SK-N-SH (cell line): ENCODE measurements around the gene GYPC. TPM values are rescaled to one million over a fixed set of nuclear protein-coding genes. Genes with fewer than 3 reads are reported as not detected.

Experiments
- CTCF ChIA-PET: fragments of 300-600, 350-600 bp; formaldehyde crosslinking; extraction: SDS; loops from one replicate; lab custom pipeline; 2021; lab: Yijun Ruan, JAX
- POLR2A ChIA-PET: fragments of 350-600 bp; sonication (Branson Sonifier 250); formaldehyde crosslinking; extraction: SDS; loops from one replicate; lab custom pipeline; 2020; ENCODE audit warnings: antibody characterized with exemption, inconsistent platforms; lab: Yijun Ruan, JAX
- DNase-seq: peaks from one replicate; pipeline ENCODE4 v3.0.0; 2012
- H2AFZ ChIP-seq: fragments of 200-600 bp; sonication (generic); 2 replicates; pipeline ENCODE4 v1.8.1; 2016; ENCODE audit warnings: antibody characterized with exemption, mild to moderate bottlenecking, low read depth
- H3F3A ChIP-seq: fragments of 200-600 bp; sonication (generic); replicated peaks from 2 replicates; pipeline ENCODE3; 2016; ENCODE audit warnings: antibody characterized with exemption, mild to moderate bottlenecking; ENCODE audit not compliant: insufficient read depth
- H3K27ac ChIP-seq, 2 experiments: fragments of 200-500 bp in 1 of 2; fragments of 200-600 bp in 1 of 2; sonication (Bioruptor generic) in 1 of 2; sonication (generic), shearing (Covaris generic) in 1 of 2; 2 replicates each; pipeline versions ENCODE4 v1.5.1 to v1.6.1; 2014 to 2016; ENCODE audit warnings: low read depth in 2 of 2, inconsistent platforms in 1 of 2, low read length in 1 of 2, mild to moderate bottlenecking in 1 of 2, mixed read lengths in 1 of 2
- H3K27me3 ChIP-seq: fragments of 200-600 bp; sonication (generic), shearing (Covaris generic); 2 replicates; pipeline ENCODE4 v1.6.1; 2016; ENCODE audit warnings: mixed run types; ENCODE audit not compliant: insufficient read depth
- H3K36me3 ChIP-seq, 2 experiments: fragments of 200-500 bp in 1 of 2; fragments of 200-600 bp in 1 of 2; sonication (Bioruptor generic) in 1 of 2; sonication (generic) in 1 of 2; replicated peaks in 1 of 2; 2 replicates each; pipeline versions ENCODE3 to v1.5.1; 2014 to 2016; ENCODE audit warnings: low read length in 1 of 2, mild to moderate bottlenecking in 1 of 2; ENCODE audit not compliant: insufficient read depth in 2 of 2, control insufficient read depth in 1 of 2
- H3K4me1 ChIP-seq, 2 experiments: fragments of 200-500 bp in 1 of 2; fragments of 200-600 bp in 1 of 2; sonication (Bioruptor generic) in 1 of 2; sonication (generic), shearing (Covaris generic) in 1 of 2; 2 replicates each; pipeline versions ENCODE4 v1.5.1 to v1.6.1; 2014 to 2016; ENCODE audit warnings: low read depth in 1 of 2, low read length in 1 of 2, mixed run types in 1 of 2; ENCODE audit not compliant: insufficient read depth in 2 of 2, control insufficient read depth in 1 of 2
- H3K4me2 ChIP-seq: fragments of 200-600 bp; sonication (generic), shearing (Covaris generic); 2 replicates; pipeline ENCODE4 v1.6.1; 2017; ENCODE audit warnings: mixed run types
- H3K4me3 ChIP-seq, 2 experiments: fragments of 200-500 bp in 1 of 2; fragments of 200-600 bp in 1 of 2; sonication (Bioruptor generic) in 1 of 2; sonication (generic), shearing (Covaris generic) in 1 of 2; 2 replicates each; pipeline versions ENCODE4 v1.5.1 to v1.8.1; 2014 to 2016; ENCODE audit warnings: low read depth in 2 of 2, inconsistent platforms in 1 of 2, low read length in 1 of 2, mild to moderate bottlenecking in 1 of 2, mixed read lengths in 1 of 2, moderate library complexity in 1 of 2
- H3K79me2 ChIP-seq: fragments of 200-600 bp; sonication (generic); 2 replicates; pipeline ENCODE4 v1.8.1; 2017; ENCODE audit warnings: mild to moderate bottlenecking; ENCODE audit not compliant: insufficient read depth
- H3K9ac ChIP-seq: fragments of 200-600 bp; sonication (generic); 2 replicates; pipeline ENCODE4 v1.6.1; 2017; ENCODE audit warnings: mixed run types
- H3K9me2 ChIP-seq: fragments of 200-600 bp; sonication (generic); 2 replicates; pipeline ENCODE4 v1.6.1; 2017; ENCODE audit warnings: mixed run types
- H3K9me3 ChIP-seq: fragments of 200-600 bp; sonication (generic); 2 replicates; pipeline ENCODE4 v1.6.1; 2017; ENCODE audit warnings: mixed run types, mild to moderate bottlenecking, moderate library complexity
- H4K20me1 ChIP-seq: fragments of 200-600 bp; sonication (generic); 2 replicates; pipeline ENCODE4 v1.6.1; 2017; ENCODE audit warnings: mild to moderate bottlenecking, mixed run types; ENCODE audit not compliant: insufficient read depth
- ELF1 ChIP-seq: IDR thresholded peaks from 2 replicates; pipeline ENCODE4 v1.4.0; 2012
- EP300 ChIP-seq, 2 experiments: IDR thresholded peaks; 2 replicates each; pipeline versions ENCODE4 v1.4.0 to v1.6.1; 2012; ENCODE audit warnings: borderline replicate concordance in 1 of 2, low read depth in 1 of 2, low read length in 1 of 2
- EZH2phosphoT487 ChIP-seq: fragments of 200-600 bp; sonication (generic); IDR thresholded peaks from 2 replicates; pipeline ENCODE4 v1.6.1; 2017; ENCODE audit warnings: low read depth, mixed run types, mild to moderate bottlenecking, antibody characterized with exemption, moderate library complexity, borderline replicate concordance
- FOSL2 ChIP-seq: IDR thresholded peaks from 2 replicates; pipeline ENCODE4 v1.4.0; 2012; ENCODE audit warnings: low read depth, mild to moderate bottlenecking, moderate library complexity, borderline replicate concordance
- FOXJ3 ChIP-seq: sonication (generic); formaldehyde crosslinking; IDR thresholded peaks from 2 replicates; pipeline ENCODE4 v1.5.1; 2020; ENCODE audit warnings: mild to moderate bottlenecking, missing genetic modification reagents
- GATA2 ChIP-seq: sonication (generic); formaldehyde crosslinking; IDR thresholded peaks from 2 replicates; pipeline ENCODE4 v1.5.0; 2020; ENCODE audit warnings: mild to moderate bottlenecking, missing genetic modification reagents
- MAX ChIP-seq: IDR thresholded peaks from 2 replicates; pipeline ENCODE4 v1.4.0; 2012; ENCODE audit warnings: low read depth
- MEF2A ChIP-seq: IDR thresholded peaks from 2 replicates; pipeline ENCODE4 v1.4.0; 2012; ENCODE audit warnings: low read depth, borderline replicate concordance
- NFIC ChIP-seq: IDR thresholded peaks from 2 replicates; pipeline ENCODE4 v1.4.0; 2012; ENCODE audit warnings: borderline replicate concordance
- NRF1 ChIP-seq: IDR thresholded peaks from 2 replicates; pipeline ENCODE4 v1.6.1; 2012; ENCODE audit warnings: low read depth, mild to moderate bottlenecking, low read length
- PBX3 ChIP-seq: IDR thresholded peaks from 2 replicates; pipeline ENCODE4; 2012
- RCOR1 ChIP-seq: fragments of 150-350 bp; IDR thresholded peaks from 2 replicates; pipeline ENCODE4 v1.6.1; 2017; ENCODE audit warnings: antibody characterized with exemption, low read length
- RFX5 ChIP-seq: IDR thresholded peaks from 2 replicates; pipeline ENCODE4 v1.6.1; 2012; ENCODE audit warnings: mild to moderate bottlenecking, improper control_type of control experiment, low read length
- TAF1 ChIP-seq: IDR thresholded peaks from 2 replicates; pipeline ENCODE4 v1.6.1; 2012; ENCODE audit warnings: low read depth, mild to moderate bottlenecking, low read length, moderate library complexity, borderline replicate concordance
- TCF12 ChIP-seq: IDR thresholded peaks from 2 replicates; pipeline ENCODE4 v1.4.0; 2012
- USF1 ChIP-seq: IDR thresholded peaks from 2 replicates; pipeline ENCODE4 v1.4.0; 2012; ENCODE audit warnings: low read depth, borderline replicate concordance
- ZBTB33 ChIP-seq: IDR thresholded peaks from 2 replicates; pipeline ENCODE4 v1.4.0; 2012; ENCODE audit warnings: low read depth, borderline replicate concordance
- WGBS: methylation state at CpG from one replicate; pipeline ENCODE4 v1.1.6; 2017; ENCODE audit warnings: low lambda C conversion rate; 5-methylcytosine and 5-hydroxymethylcytosine counted together
- polyA plus RNA-seq, 3 experiments: library from polyadenylated mRNA; depleted of rRNA; stranded (reverse); fragments of >200 nt; gene quantifications; 2 replicates each; pipeline ENCODE4 v1.2.3, GENCODE V29; 2012

Gene GYPC
- polyA plus RNA-seq, 1 of the 3 experiments (the other 2 are of a cell fraction), result not detected

GRCh38 chr2:126719191-126719832 lies 63.4 kb downstream of the GYPC start:
- TF ChIP-seq RCOR1 (no peak), EZH2phosphoT487 (no peak)
- Histone ChIP-seq H3K4me1 (no peaks in the 10 kb centered on the region; a peak in 1 of 4 replicates), H3K4me2 (no peak overlapping the region), H2AFZ (no peak overlapping the region), H3K27me3 (no peaks in the 10 kb centered on the region), H3K9me2 (no peaks in the 10 kb centered on the region), H3K9me3 (no peaks in the 10 kb centered on the region), H3F3A (no peaks in the 10 kb centered on the region), H3K36me3 (no peaks in the 10 kb centered on the region), H4K20me1 (no peaks in the 10 kb centered on the region), H3K9ac (no peak overlapping the region), H3K79me2 (no peaks in the 10 kb centered on the region), H3K4me3 (no peak overlapping the region), H3K27ac (no peak overlapping the region)
- ChIA-PET CTCF (no interaction called here), POLR2A (no interaction called here)
- peak; percentile 23 for DNase-seq
- WGBS, result 60% methylated on average over 1 of the region's 3 CpGs

GRCh38 chr2:126719833-126720351 lies 63.9 kb downstream of the GYPC start:
- no peaks in the 10 kb centered on the region for H4K20me1 ChIP-seq
- H3K9me2 ChIP-seq, result no peaks in the 10 kb centered on the region
- no peaks in the 10 kb centered on the region for H3K36me3 ChIP-seq
- TF ChIP-seq USF1, result no peak
- no peak for TF ChIP-seq TCF12
- TF ChIP-seq ZBTB33, result no peak
- TF ChIP-seq NRF1, result no peak
- TF ChIP-seq, all 33 proteins: peak for 0
- Histone ChIP-seq H3K27me3 (no peaks in the 10 kb centered on the region), H3K79me2 (no peaks in the 10 kb centered on the region), H3K27ac (no peak overlapping the region), H3K9ac (no peak overlapping the region), H3K4me1 (no peaks in the 10 kb centered on the region; a peak in 1 of 4 replicates), H2AFZ (no peak overlapping the region), H3K9me3 (no peaks in the 10 kb centered on the region), H3K4me3 (no peak overlapping the region), H3F3A (no peaks in the 10 kb centered on the region), H3K4me2 (no peak overlapping the region)
- no peak for DNase-seq
- POLR2A ChIA-PET, result no interaction called here
- WGBS, result under 1% methylated on average over 4 of the region's 4 CpGs
- CTCF ChIA-PET, result interaction anchor here (1.4 kb wide), 1 partner anchor 57 kb away, joined by 4 read pairs; no protein-coding TSS in a partner anchor

- ChIA-PET POLR2A (no interaction called here), CTCF (interaction anchor here (1.4 kb wide), 1 partner anchor 56 kb away, joined by 4 read pairs; no protein-coding TSS in a partner anchor)
- Histone ChIP-seq H3K9me3 (no peaks in the 10 kb centered on the region), H3K27ac (no peak overlapping the region), H3K79me2 (no peaks in the 10 kb centered on the region), H3K4me3 (no peak overlapping the region), H3K9ac (no peak overlapping the region), H4K20me1 (no peaks in the 10 kb centered on the region), H2AFZ (no peak overlapping the region), H3K27me3 (no peaks in the 10 kb centered on the region), H3K4me1 (no peaks in the 10 kb centered on the region; a peak in 1 of 4 replicates), H3K36me3 (no peaks in the 10 kb centered on the region), H3F3A (no peaks in the 10 kb centered on the region), H3K4me2 (no peak overlapping the region), H3K9me2 (no peaks in the 10 kb centered on the region)
- no peak for DNase-seq
- WGBS, result 29% methylated on average over 1 of the region's 2 CpGs
- TF ChIP-seq RFX5 (no peak), RCOR1 (no peak), TAF1 (no peak), TCF12 (no peak), NFIC (no peak), FOSL2 (no peak), MAX (no peak), USF1 (no peak), ELF1 (no peak), FOXJ3 (CRISPR knock-in tag) (no peak), MEF2A (no peak), PBX3 (no peak), EP300 (IDR thresholded peaks at IDR 0.05; ENCODE audit: borderline replicate concordance in 1 of 2, low read depth in 1 of 2, low read length in 1 of 2) (no peak), GATA2 (no peak)
Observed at GRCh38 chr2:126720638-126721037, 64.7 kb downstream of the GYPC start.
